Measurements from ENCODE around the gene OLIG3.

DNA sequence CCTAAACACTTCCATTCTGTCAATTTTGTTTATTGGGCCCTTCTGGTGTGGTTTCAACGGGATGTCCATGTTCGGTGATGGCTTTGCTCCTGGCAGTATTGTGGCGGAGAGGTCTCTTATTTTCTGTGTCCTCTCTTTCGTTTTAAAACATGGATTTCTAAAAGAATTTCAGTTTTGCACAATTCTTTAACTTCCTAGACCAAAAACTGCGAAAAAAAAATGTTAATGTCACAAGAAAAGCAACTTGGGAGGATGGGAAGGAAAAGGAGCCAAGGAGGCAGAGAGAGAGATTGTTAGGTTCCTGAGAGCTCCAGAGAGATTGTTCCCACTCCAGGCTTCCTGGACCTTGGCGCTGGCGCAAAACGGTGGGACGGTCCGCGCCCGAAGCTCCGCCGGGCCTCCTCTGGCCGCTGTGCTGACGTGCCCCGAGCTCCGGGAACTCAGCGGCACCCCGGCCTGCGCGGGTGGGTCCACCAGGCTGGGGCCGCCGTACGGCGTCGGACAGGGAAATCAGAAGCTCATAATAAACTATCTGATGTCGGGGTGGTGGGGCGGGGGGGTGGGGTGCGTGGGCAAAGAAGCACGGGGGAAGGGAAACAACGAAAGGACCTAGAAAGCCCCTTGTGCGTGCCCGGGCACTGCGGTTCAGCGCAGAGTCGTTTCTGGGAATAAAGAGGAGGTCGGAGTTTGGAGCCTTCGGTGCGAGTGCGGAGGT is 951 bp upstream of the OLIG3 start:
- TF ChIP-seq YY1 (IDR thresholded peaks at IDR 0.05) (no peak), TAF1 (conservative IDR thresholded peaks at IDR 0.05) (no peak), JUND (IDR thresholded peaks at IDR 0.05) (no peak)
- TF ChIP-seq, protein P1, sequence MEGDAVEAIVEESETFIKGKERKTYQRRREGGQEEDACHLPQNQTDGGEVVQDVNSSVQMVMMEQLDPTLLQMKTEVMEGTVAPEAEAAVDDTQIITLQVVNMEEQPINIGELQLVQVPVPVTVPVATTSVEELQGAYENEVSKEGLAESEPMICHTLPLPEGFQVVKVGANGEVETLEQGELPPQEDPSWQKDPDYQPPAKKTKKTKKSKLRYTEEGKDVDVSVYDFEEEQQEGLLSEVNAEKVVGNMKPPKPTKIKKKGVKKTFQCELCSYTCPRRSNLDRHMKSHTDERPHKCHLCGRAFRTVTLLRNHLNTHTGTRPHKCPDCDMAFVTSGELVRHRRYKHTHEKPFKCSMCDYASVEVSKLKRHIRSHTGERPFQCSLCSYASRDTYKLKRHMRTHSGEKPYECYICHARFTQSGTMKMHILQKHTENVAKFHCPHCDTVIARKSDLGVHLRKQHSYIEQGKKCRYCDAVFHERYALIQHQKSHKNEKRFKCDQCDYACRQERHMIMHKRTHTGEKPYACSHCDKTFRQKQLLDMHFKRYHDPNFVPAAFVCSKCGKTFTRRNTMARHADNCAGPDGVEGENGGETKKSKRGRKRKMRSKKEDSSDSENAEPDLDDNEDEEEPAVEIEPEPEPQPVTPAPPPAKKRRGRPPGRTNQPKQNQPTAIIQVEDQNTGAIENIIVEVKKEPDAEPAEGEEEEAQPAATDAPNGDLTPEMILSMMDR (IDR thresholded peaks at IDR 0.05; ENCODE audit: low read depth, low read length, missing input control) = no peak
- TF ChIP-seq, protein P2, sequence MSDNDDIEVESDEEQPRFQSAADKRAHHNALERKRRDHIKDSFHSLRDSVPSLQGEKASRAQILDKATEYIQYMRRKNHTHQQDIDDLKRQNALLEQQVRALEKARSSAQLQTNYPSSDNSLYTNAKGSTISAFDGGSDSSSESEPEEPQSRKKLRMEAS (IDR thresholded peaks at IDR 0.05) = no peak
